HG03060 (cell line): ENCODE measurements around the gene EPS8.

Experiments
- ATAC-seq: cut with Tn5 transposase; IDR thresholded peaks from one replicate; pipeline ENCODE4 v1.9.1; 2021; ENCODE audit warnings: low read depth, moderate number of reproducible peaks; ENCODE audit not compliant: unreplicated experiment

Gene EPS8

GRCh38 chr12:15789220-15790171, at the start of gene EPS8:
Gene EPS8, minus strand, starts transcription at chr12:15789388. Its CDS starts 106,437 bp downstream, at chr12:15682951.
- peak; percentile 44 for ATAC-seq

- no peak for ATAC-seq
These were observed 48.1 kb upstream of the EPS8 start for GRCh38 chr12:15837141-15837790.

GRCh38 chr12:15834575-15834974, 45.4 kb upstream of the EPS8 start:
- ATAC-seq, result no peak

GRCh38 chr12:15831315-15831978, 42.3 kb upstream of the EPS8 start:
- no peak for ATAC-seq

- ATAC-seq, result no peak
These were observed 41.4 kb upstream of the EPS8 start for GRCh38 chr12:15830538-15830937.

- no peak for ATAC-seq
These were observed 40.8 kb upstream of the EPS8 start for GRCh38 chr12:15829949-15830348.

GRCh38 chr12:15829255-15829654, 40.1 kb upstream of the EPS8 start:
- no peak for ATAC-seq

- no peak for ATAC-seq
These were observed 37.9 kb upstream of the EPS8 start for GRCh38 chr12:15827136-15827535.

- ATAC-seq, result no peak
These were observed 35.3 kb upstream of the EPS8 start for GRCh38 chr12:15824516-15824915.

- no peak for ATAC-seq
These were observed 34.4 kb upstream of the EPS8 start for GRCh38 chr12:15823360-15824128.

- no peak for ATAC-seq
These were observed 30.7 kb upstream of the EPS8 start for GRCh38 chr12:15819644-15820437.

- no peak for ATAC-seq
These were observed 29.2 kb upstream of the EPS8 start for GRCh38 chr12:15818418-15818817.

GRCh38 chr12:15815730-15816129, 26.5 kb upstream of the EPS8 start:
- no peak for ATAC-seq

GRCh38 chr12:15811214-15812127, 22.3 kb upstream of the EPS8 start:
- ATAC-seq, result no peak

GRCh38 chr12:15808652-15809051, 19.5 kb upstream of the EPS8 start:
- no peak for ATAC-seq

- no peak for ATAC-seq
These were observed 19.1 kb upstream of the EPS8 start for GRCh38 chr12:15808250-15808649.

- ATAC-seq, result no peak
These were observed 17.6 kb upstream of the EPS8 start for GRCh38 chr12:15806826-15807225.
